HG03025 (cell line): ENCODE measurements around the gene AGT.
"Not testable (repeated sequence)": the region's sequence is repeated elsewhere in the genome, so short reads cannot be mapped to it uniquely, and the experiment has no call there.

Experiments used
- ATAC-seq: cut with Tn5 transposase; IDR thresholded peaks from one replicate; pipeline ENCODE4 v1.9.1; 2021; ENCODE audit warnings: mild to moderate bottlenecking, moderate library complexity; ENCODE audit not compliant: unreplicated experiment, low FRiP score

AGT gene

DNA sequence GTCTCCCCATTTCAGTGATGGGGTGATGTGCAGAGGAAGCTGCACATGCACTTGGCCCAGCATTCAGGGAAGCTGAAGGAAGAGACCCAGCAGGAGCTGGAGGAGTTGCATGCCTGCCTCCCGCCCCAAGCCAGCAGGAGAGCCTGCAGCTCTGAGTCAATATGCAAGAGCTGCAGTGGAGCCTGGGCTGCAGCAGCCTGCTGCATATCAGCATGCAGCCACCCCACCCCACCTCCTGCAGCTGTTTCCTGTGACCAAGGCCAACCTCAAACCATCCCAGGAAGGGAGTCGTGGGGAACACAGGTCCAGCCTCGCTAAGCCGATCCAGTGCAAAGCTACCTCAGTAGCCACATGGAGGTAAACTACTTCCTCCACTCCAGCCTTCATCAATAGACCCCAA, 18.9 kb downstream of the AGT start:
- no peak for ATAC-seq

DNA sequence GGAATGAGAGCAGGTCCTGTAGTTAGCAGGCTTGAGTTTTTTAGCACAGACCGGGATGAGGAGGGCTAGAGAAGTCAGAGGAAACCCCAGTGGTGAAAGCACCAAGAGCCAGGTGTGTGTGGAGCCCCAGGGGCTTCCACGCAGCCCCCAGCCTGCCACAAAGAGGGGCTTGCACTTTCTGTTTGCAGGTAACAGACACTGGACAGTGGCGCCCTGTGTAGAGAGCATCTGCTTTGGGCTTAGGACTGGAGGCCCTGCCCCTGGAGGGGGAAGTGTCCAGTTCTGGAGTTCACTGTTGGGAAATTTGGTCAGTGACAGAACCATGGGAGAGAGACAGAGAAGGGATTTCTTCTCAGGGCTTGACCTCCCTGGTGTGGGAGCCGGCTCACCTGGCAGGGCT, 19.5 kb downstream of the AGT start:
- ATAC-seq, result no peak

DNA sequence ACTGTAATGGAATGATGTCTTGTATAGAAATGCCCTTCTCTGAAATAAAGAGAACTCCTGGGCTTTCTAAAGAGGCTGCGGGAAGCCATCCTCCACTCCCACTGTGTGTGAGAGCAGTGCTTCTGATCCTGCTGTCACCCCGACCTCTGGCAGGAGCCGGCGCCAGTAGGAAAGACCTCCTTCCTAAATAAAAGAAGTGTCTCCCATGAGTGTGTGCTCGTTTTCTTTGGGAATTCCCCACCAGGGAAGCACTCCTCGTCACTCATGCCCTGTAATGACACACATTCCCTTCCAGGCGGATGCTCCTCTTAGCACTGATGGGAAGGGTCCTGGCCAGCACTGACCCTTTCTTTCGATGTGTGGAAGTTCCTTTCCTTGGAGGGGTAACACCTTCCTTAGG, 20.1 kb downstream of the AGT start:
- no peak for ATAC-seq

DNA sequence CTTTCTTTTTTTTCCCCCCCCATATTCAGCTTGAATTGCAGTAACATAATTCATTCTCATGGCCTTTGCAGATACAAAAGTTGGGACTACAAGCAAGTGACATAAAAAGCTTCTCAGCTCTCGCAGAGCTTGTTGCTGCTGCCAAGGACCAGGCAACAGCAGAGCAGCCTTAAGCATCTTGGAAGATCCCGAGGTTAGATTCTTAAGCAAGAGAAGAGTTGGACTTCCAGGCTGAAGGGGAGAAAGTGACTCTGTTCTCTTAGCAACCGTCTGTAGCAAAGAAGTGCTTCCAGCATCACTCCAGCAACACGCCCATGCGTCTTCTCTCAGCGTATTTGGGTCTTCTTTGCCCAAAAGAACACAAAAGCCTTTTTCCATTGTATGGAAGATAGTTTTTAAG, 20.7 kb downstream of the AGT start:
- no peak for ATAC-seq

DNA sequence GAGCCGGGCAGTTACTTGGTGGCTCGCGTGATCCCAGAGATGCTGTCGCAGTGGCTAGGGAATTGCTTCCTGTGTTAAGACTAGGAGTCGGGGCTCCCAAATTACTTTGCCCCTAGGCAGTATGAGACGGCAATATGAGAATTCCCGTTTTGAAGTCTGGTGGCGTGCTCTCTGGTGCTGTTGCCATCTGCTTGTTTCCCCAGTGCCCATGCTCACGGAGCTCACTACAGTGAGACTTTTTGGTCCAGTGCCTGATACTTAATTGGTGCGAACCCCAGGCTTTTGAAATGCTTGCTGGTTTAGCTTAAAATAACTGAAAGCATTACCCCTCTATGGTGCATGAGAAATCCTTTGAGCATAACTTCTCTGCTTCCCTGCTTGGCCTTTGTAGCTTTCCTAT, 22.3 kb downstream of the AGT start:
- ATAC-seq, result no peak

DNA sequence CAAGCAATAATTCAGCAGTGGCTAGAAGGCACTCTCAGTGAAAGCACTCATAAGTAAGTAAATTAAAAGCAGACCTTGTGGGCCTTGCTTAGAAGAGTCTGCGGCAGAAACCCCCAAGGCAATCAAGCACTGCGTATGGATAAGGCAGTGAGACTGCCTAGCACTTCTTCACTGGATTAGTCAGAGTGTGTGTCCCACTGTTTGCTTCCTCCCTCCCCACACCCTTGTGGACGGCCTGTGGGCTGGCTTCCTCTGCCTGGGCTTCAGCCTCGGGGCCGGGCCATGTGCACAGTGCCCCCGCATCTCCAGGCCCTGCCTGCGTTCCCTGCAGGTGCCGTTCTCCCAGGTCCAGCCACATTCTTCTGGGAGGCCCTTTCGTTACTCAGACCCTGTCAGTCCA, 23.8 kb downstream of the AGT start:
- no peak for ATAC-seq

DNA sequence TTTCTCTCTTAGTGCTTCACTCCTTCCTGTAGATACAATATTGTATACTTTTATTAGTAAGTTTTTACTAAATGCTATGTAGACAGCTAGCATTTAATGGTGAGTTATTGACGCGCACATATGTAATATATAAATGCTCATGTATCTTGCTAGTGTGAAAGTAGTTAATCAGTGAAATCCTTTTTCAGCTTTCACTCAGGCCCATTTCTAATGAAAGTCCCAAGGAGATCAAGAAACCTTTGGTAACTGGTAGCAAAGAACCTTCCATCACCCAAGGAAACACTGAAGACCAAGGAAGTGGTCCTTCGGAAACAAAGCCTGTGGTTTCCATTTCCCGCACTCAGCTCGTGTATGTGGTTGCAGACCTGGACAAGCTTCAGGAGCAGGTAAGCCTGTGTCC, 27.2 kb downstream of the AGT start:
- ATAC-seq, result no peak

DNA sequence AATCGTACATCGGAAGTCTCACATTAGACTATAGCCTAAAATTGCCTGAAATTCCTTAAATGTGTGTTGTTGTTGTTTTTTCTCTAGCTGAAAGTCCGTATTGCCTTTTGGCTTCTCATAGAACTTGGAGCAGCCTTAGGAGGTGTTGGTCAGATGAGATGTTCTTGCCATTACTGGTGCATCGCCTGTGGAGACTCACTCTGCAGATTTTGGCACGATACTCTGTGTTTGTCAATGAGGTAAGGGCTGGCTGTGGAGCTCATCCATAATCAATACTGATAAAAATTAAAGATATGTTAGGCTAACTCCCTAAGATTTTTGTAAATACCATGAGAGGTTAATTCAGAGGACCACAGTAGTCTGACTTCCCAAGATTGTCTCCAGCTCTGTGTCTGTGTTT, 28.9 kb downstream of the AGT start:
- no peak for ATAC-seq

DNA sequence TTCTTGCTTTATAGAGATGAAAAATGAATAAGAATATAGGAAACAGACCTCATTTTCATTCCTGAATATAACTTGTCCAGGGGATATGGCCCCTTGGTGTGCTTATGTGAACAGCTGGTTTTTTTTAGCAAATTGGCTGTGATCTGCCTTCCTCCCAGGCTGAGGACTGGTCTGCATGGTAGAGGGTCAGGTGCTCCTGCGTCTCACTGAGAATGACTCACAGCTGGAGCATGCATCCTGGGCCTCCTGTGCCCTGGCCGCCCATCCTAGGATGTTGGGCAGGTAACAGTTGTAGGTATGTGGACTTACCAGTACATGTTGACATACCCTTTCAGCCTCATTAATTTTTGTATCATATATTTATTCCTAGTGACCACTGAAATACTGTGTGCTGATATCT, 29.8 kb downstream of the AGT start:
- no peak for ATAC-seq

DNA sequence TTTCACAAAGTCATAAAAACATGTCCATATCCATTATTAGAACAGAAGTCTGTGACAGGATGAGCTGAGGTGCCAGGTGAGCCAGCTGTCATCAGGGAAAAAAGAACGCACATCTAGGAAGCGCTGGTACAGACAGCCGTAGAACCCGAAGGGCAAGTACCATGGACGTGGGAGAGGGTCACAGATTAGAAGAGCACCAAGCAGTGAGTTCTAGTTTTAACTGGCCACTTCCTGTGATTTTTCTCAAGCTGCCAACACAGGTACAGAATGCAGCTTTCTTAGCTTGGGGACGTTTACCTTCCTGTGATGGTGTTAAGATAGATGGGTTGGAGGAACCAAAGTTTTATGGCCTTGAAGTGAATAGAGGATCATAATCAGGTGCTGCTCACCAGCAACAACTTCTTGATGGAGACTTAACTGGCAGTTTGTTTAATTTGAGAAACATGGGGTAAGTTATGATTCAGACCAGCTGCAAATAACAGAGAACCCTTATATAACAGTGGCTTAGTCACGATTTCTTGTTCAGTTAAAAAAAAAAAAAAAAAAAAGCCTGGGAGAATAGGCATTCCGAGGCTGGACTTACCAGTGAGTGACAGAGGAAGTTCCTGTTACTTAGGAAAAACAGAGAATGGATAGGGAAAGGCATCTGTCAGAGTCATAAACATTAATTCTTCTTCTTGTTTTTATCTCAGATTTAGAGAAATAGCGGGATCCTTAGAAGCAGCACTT, 30.9 kb downstream of the AGT start:
- ATAC-seq, result no peak

DNA sequence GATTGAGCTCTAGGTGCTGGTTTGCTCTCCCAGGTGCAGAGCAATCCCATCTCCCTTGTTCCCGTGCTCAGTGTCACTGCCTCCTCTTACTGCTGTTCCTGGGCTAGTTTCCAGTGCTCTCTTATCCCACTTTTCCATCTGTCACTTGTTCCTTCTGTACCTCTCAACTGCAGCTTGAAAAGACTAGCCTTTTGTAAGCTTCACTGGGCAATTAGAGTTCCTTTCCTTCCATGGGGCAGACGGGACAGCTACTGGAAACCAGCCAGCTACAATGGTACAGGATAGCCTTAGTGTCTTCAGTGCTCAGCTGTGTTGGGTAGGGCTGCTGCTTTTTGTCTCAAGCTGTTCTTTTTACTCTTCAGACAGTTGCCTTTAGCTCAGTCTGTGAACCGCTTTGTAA, 31.6 kb downstream of the AGT start:
- ATAC-seq, result no peak

DNA sequence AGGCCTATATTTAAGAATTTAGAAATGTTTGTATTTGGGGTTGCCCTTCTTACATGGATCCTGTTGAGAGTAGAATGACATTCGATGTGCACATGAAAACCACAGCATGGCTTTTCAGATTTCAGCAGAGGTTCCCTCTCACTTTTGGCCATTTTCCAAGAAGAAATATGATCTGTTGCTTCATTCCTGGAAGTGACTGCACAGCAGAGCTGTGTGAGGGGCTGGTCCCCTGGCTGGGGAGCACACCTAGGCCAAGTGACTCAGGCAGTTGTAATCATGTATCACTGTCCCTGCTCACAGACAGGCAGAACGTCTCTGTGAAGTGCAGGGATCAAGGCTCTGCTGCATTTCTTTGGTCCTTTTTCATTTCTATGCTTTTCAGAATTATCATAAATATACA, 32.3 kb downstream of the AGT start:
- ATAC-seq, result no peak

DNA sequence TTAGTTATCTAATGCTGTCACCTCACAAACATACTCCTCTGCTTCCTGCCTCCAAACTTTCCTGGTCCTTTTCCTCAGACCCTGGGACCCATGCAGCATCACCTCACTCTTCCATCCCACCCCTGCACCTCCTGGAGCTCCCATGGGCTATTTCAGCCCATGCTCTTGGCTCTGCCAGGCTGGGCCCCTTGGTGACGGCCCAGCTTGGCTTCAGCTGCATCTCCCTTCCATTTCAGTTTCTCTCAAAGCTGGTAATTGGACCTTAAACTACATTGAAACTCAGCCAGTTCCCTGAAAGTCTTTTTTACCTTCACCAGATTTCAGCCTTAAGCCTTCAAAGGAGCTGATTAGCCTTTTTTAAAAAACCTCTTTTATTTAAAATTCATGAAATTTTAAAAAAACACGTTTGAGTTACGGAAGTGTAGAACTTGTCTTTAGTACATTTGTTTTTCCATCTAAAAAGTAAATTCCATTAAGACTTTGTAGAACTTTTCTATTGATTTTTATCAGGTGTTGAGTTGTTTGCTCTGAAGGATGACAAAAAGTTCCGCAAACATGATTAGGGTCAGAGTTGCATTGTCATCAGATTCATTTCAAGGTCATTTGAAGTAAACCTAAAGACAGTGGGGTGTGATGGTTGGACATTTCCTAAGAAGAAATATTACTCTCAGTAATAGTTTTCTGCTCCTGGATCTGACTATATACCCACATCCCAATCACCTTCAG, 33.5 kb downstream of the AGT start:
- no peak for ATAC-seq

DNA sequence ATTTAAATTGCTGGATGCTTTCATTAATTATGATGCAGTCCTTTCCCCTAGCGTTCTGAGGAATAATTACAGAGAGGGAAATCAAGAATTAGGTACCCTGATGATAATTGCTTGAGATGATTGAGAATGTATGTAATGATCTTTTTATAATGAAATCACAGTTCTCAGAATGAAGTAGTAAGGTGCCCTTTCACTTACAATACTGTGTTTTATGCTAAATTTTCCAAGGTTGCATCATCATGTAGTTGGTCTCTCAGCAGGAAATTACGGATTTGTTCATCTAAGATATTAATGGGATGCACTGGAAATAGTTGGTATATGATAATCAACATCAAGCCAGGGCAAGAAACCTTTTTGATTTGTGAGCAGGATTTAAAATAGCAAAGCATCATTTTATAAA, 34.1 kb downstream of the AGT start:
- no peak for ATAC-seq

DNA sequence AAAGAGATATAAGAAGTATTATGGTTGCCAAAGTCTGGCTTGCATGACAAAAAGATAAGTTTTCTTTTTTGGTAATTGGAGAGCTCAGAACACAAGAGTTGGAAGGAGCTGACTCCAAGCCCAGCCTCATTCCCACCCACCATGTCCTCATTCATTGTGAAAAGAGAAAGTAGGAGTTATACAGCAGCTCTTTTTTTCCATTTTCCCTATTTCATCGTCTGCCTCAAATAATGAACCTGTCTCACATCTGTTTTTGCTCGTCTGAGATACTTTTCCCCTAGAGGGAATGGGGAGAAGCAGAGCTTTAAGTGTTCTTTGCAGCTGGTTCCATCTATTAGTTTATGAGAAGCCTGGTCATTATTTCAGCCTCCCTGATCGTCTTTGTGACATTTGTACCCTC, 34.7 kb downstream of the AGT start:
- ATAC-seq, result no peak

DNA sequence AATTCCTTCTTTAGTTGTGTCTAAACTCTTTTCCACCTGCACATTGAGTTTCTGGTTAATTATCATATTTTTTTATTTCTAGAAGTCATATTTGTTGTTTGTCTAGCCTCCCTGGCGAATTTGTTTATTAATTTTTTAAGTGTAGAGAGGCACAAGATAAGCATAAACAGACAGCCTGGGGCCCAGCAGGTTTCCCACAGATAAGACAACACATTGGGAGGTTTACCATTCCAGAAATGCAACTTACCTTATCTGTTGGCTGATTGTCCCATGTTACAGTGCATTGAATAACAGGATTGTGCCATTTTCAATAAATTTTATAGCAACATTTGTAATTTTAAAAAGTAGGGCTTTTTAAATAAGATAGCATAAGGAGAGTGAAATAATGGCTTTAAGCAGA, 36.7 kb downstream of the AGT start:
- no peak for ATAC-seq

DNA sequence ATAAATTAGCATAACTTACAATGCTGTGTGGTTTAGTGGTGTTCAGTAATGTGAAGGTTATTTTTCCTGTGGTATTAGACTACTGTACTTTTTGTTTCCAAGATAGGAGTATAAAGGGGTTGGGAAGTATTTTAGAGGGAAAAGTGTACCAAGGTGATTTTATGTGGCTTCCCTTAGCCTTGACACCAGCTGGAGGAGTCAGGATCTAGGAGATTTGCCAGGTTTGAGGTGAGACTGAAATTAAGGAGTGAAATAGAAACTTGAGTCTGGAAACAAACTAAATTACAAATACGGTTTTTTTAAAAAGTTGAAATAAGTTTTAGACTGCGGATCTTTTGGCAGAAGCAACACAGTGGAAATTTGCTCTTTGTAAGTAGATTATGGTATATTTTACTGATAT, 39.3 kb downstream of the AGT start:
- ATAC-seq, result no peak

DNA sequence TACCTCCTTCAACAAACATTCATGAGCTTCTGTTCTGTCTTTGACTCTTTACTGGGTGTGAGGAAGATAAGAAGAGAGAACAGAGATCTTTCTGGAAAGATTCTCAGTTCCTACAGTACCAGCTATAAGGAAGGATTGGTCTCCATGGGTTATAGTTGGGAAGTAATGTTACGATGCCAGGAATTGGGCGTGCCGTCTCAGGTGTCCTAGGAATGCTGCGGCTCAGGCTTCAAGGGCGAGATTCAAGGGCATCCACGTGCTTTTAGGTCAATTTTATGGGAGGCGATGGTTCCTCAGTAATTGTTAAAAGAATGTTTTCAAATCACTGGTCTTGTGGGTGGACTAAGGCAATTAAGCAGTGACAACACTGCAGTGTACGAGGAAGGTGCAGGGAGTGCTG, 44.4 kb downstream of the AGT start:
- ATAC-seq, result no peak

DNA sequence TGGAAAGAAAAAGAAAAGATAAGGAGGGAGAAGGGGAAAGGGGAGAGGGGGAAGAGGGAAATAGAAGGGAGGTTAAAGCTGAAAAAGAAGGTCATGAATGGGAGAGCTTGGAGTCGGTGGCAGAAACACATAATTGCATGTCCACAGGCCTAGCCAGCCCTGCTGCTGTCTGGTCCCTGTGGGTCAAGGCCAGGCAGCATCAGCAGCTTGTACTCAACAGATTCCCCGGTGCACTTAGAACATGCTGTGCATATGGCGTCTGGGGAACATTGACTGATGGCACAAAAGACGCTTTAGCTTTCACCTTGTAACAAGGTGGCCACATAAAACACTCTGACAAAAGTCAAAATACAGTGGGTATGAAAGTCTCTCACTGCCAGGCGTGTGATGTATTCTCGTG, 45.7 kb downstream of the AGT start:
- ATAC-seq, result no peak

DNA sequence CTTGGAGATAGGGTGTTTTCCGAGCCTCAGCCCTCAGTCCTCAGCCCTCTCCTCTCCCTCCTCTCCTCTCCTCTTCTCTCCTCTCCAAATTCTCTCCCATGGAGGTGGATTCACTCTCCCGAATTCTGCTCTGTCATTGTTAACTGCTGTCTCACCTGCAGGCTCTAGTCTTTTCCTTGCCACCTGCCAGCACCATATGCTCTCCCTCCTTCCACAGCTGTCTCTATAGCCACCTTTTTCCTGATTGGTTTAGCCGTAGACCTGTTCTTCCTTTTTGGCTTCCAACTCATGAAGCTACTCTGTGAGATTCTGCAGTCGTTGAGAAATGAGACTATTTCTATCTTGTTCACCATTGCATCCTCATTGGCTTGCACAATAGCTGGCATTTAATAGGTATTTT, 51.9 kb downstream of the AGT start:
- ATAC-seq, result no peak

DNA sequence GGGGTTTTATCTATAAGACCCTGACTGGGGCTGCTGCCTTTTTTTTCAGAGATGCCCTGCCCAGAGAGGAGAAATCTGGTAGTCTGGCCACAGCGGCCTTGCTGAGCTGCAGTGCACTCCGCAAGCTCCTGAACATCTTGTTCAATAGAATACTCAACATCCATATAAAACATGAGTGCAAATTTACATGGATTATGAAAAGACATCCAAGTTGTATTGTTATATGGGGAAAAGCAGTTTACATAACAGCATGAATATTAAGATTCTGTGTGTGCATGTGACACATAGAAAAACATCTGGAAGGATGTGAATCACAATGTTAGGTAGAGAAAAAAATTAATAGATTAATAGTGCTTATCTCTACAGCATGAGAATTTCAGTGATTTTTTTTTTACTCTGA, 55.2 kb downstream of the AGT start:
- ATAC-seq, result no peak

DNA sequence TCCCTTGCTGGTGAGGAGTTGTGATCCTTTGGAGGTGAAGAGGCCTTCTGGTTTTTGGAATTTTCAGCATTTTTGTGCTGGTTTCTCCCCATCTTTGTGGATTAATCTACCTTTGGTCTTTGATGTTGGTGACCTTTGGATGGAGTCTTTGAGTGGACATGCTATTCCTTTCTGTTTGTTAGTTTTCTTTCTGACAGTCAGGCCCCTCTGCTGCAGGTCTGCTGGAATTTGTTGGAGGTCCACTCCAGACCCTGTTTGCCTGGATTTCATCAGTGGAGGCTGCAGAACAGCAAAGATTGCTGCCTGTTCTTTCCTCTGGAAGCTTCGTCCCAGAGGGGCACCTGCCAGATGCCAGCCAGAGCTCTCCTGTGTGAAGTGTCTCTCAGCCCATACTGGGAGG, 55.8 kb downstream of the AGT start:
- ATAC-seq, result not testable (repeated sequence)
